GM12878 (cell line): Measurements from ENCODE around the gene BNC2. TPM values are rescaled to one million over a fixed set of nuclear protein-coding genes. Genes with fewer than 3 reads are reported as not detected.

Source experiments
- ATAC-seq: fragments of 200-7000 bp; cut with Tn5 transposase; 3 replicates; pipeline ENCODE4 v1.9.1; 2020; ENCODE audit warnings: mild to moderate bottlenecking, moderate library complexity
- BruUV-seq: library from RNA; stranded (reverse); fragments of 400-500 nt; replicated peaks from 2 replicates; lab custom pipeline; 2021; lab: Mats Ljungman, UMichigan
- CTCF ChIA-PET: fragments of 300-600 bp; sonication (Branson Sonifier 250); formaldehyde crosslinking; extraction: SDS; loops from one replicate; lab custom pipeline; 2021; ENCODE audit warnings: inconsistent platforms; lab: Yijun Ruan, JAX
- POLR2A ChIA-PET: fragments of 350-600 bp; formaldehyde crosslinking; extraction: SDS; loops from one replicate; lab custom pipeline; 2021; ENCODE audit warnings: inconsistent platforms; lab: Charles Lee
- RAD21 ChIA-PET: fragments of 300-600 bp; sonication (Branson Sonifier 250); formaldehyde crosslinking; loops from one replicate; lab custom pipeline; 2023; ENCODE audit warnings: antibody characterized with exemption; ENCODE audit not compliant: unreplicated experiment; lab: Charles Lee
- SMC1A ChIA-PET: fragments of 300-600 bp; sonication (Branson Sonifier 250); formaldehyde crosslinking; loops from one replicate; lab custom pipeline; 2023; ENCODE audit not compliant: unreplicated experiment, uncharacterized antibody; lab: Charles Lee
- DNase-seq: peaks from one replicate; pipeline ENCODE4 v3.0.0-alpha.2; 2011; ENCODE audit warnings: low read depth, low spot score
- FAIRE-seq: peaks from 3 replicates; lab custom pipeline; 2011; peaks lifted over from hg19 to GRCh38; lab: Jason Lieb, UNC
- H2AFZ ChIP-seq: 2 replicates; pipeline ENCODE4 v1.6.0; 2011; ENCODE audit warnings: low read depth, low read length, control low read depth; ENCODE audit not compliant: control insufficient read depth
- H3K27ac ChIP-seq: 2 replicates; pipeline ENCODE4 v1.5.1; 2011; ENCODE audit warnings: control low read depth; ENCODE audit not compliant: control insufficient read depth, insufficient read depth
- H3K27me3 ChIP-seq, 2 experiments: replicated peaks in 1 of 2; 2 replicates each; pipeline versions ENCODE4 v1.6.0 to v1.6.1; 2011; ENCODE audit warnings: low read length in 1 of 2; ENCODE audit not compliant: control insufficient read depth in 2 of 2, insufficient read depth in 2 of 2
- H3K36me3 ChIP-seq, 2 experiments: 2 replicates each; pipeline ENCODE4 v1.5.1; 2011; ENCODE audit warnings: low read length in 1 of 2; ENCODE audit not compliant: control insufficient read depth in 2 of 2, insufficient read depth in 2 of 2
- H3K4me1 ChIP-seq: 2 replicates; pipeline ENCODE4 v1.6.1; 2011; ENCODE audit warnings: mild to moderate bottlenecking, low read length, moderate library complexity, mixed read lengths; ENCODE audit not compliant: control insufficient read depth, insufficient read depth
- H3K4me2 ChIP-seq: 2 replicates; pipeline ENCODE4 v1.6.0; 2011; ENCODE audit warnings: control low read depth; ENCODE audit not compliant: control insufficient read depth, insufficient read depth
- H3K4me3 ChIP-seq: fragments of 200-600 bp; sonication (generic); 2 replicates; pipeline ENCODE4 v1.5.1; 2016
- H3K79me2 ChIP-seq: 2 replicates; pipeline ENCODE4 v1.6.0; 2011; ENCODE audit warnings: low read length; ENCODE audit not compliant: control insufficient read depth, insufficient read depth
- H3K9ac ChIP-seq: 2 replicates; pipeline ENCODE4 v1.8.0; 2011; ENCODE audit warnings: low read length, control low read depth, mixed read lengths; ENCODE audit not compliant: control insufficient read depth, insufficient read depth
- H3K9me3 ChIP-seq: replicated peaks from 3 replicates; pipeline ENCODE4 v1.5.1; 2011; ENCODE audit warnings: mild to moderate bottlenecking, low read length; ENCODE audit not compliant: control insufficient read depth, insufficient read depth
- H4K20me1 ChIP-seq: 2 replicates; pipeline ENCODE4 v1.6.0; 2011; ENCODE audit not compliant: control insufficient read depth, insufficient read depth
- CBX3 ChIP-seq: fragments of 200-600 bp; sonication (generic); IDR thresholded peaks from 2 replicates; pipeline ENCODE4 v1.6.1; 2016; ENCODE audit warnings: low read depth, borderline replicate concordance
- IRF3 ChIP-seq: fragments of 450-650 bp; IDR thresholded peaks from 2 replicates; pipeline ENCODE4 v1.6.1; 2014; ENCODE audit warnings: mild to moderate bottlenecking
- MLLT1 ChIP-seq: fragments of 450-650 bp; IDR thresholded peaks from 2 replicates; pipeline ENCODE4 v1.6.1; 2016; ENCODE audit warnings: mild to moderate bottlenecking
- SIN3A ChIP-seq: IDR thresholded peaks from 2 replicates; pipeline ENCODE4 v1.6.1; 2012; ENCODE audit warnings: low read depth, low read length, improper control_type of control experiment
- SREBF1 ChIP-seq: IDR thresholded peaks from 2 replicates; pipeline ENCODE4 v1.6.1; 2012; ENCODE audit warnings: mild to moderate bottlenecking, low read length
- TCF3 ChIP-seq: IDR thresholded peaks from 2 replicates; pipeline ENCODE4 v1.6.1; 2012; ENCODE audit warnings: low read depth, mild to moderate bottlenecking, low read length, borderline replicate concordance; ENCODE audit not compliant: insufficient read depth
- ZNF687 ChIP-seq: fragments of 450-650 bp; IDR thresholded peaks from 2 replicates; pipeline ENCODE4 v1.6.1; 2017; ENCODE audit warnings: mild to moderate bottlenecking, moderate library complexity
- ZZZ3 ChIP-seq: IDR thresholded peaks from 2 replicates; pipeline ENCODE4 v1.6.1; 2011; ENCODE audit warnings: low read depth; ENCODE audit not compliant: control insufficient read depth, insufficient read length
- WGBS: methylation state at CpG from one replicate; pipeline ENCODE4 v1.1.6; 2016; ENCODE audit warnings: low lambda C conversion rate; ENCODE audit not compliant: insufficient replicate concordance, insufficient coverage; ENCODE audit errors: missing lambda C conversion rate; 5-methylcytosine and 5-hydroxymethylcytosine counted together
- in situ Hi-C: fragments of 300-500 bp; cut with MboI; formaldehyde crosslinking; loops from 9 replicates; pipeline ENCODE4 v1.14.3; 2018; ENCODE audit warnings: mixed read lengths
- intact Hi-C: fragments of 100-400 bp; cut with micrococcal nuclease; formaldehyde crosslinking; loops from one replicate; pipeline ENCODE4 v1.14.2; 2022; ENCODE audit not compliant: unreplicated experiment
- polyA plus RNA-seq, 11 experiments: library from polyadenylated mRNA; depleted of rRNA in 4 of 11; unstranded in 6 of 11; stranded (reverse) in 5 of 11; fragments of >200 nt; fragmentation: Nextera tagmentation in 4 of 11; fragmentation: Illumina TruSeq in 1 of 11; extraction: Ambion mirVana in 4 of 11; extraction: Trizol in 1 of 11; gene quantifications; 1 replicate in 1 of 11; 2 replicates in 10 of 11; pipeline versions ENCODE4 v1.2.1 to v1.2.3, GENCODE V29; 2011 to 2016; ENCODE audit warnings: inconsistent platforms in 2 of 11, missing spikeins in 2 of 11, low read depth in 1 of 11
- total RNA-seq, 4 experiments: library from RNA; depleted of rRNA in 3 of 4; stranded (reverse); fragments of >200 nt in 3 of 4; fragmentation: Illumina TruSeq in 1 of 4; extraction: Trizol in 1 of 4; gene quantifications; 2 replicates each; pipeline versions ENCODE4 v1.2.1 to v1.2.3, GENCODE V29; 2013 to 2021
- TF ChIP-seq, protein P1 (sequence below): fragments of 450-650 bp; IDR thresholded peaks from 2 replicates; pipeline ENCODE4 v1.6.1; 2017; ENCODE audit warnings: mild to moderate bottlenecking, moderate library complexity

Gene BNC2
- total and polyA plus RNA-seq, 10 of the 15 experiments (the other 5 are each of a cell fraction or from before 2014, with no cell fraction given), result 0.05 to 14.5 (median 0.26) TPM

- ATAC-seq (peak; percentile 12), DNase-seq (no peak), FAIRE-seq (no peak)
- Histone ChIP-seq H2AFZ (no peak overlapping the region), H3K79me2 (no peaks in the 10 kb centered on the region), H3K27me3 (no peaks in the 10 kb centered on the region), H3K9ac (no peak overlapping the region), H3K4me2 (no peak overlapping the region), H3K27ac (no peak overlapping the region), H3K4me1 (no peaks in the 10 kb centered on the region), H4K20me1 (no peaks in the 10 kb centered on the region), H3K9me3 (no peaks in the 10 kb centered on the region), H3K4me3 (no peak overlapping the region), H3K36me3 (no peaks in the 10 kb centered on the region)
- ChIA-PET CTCF (interaction anchor here (1.0 to 2.2 kb wide), 12 partner anchors 8 to 61 kb away, joined by 3 to 8 read pairs (median 3); no protein-coding TSS in a partner anchor), SMC1A (interaction anchor here (0.7 to 3.0 kb wide), 36 partner anchors 8 to 277 kb away, joined by 3 to 16 read pairs (median 4); no protein-coding TSS in a partner anchor), RAD21 (interaction anchor here (0.6 to 2.9 kb wide), 20 partner anchors 9 to 1127 kb away, joined by 3 to 19 read pairs (median 4); no protein-coding TSS in a partner anchor), POLR2A (interaction anchor here (0.9 to 1.9 kb wide), 6 partner anchors 9 to 38 kb away, joined by 3 to 7 read pairs (median 4); no protein-coding TSS in a partner anchor)
- 8% methylated on average over 5 of the region's 5 CpGs for WGBS
- in situ Hi-C loops, result no loop called here
- no TSS peak for BruUV-seq
- no peak for TF ChIP-seq SIN3A
- TF ChIP-seq CBX3, result no peak
- no peak for TF ChIP-seq MLLT1
- TF ChIP-seq IRF3, result no peak
- TF ChIP-seq ZNF687, result no peak
- TF ChIP-seq TCF3, result no peak
- TF ChIP-seq, protein P1, sequence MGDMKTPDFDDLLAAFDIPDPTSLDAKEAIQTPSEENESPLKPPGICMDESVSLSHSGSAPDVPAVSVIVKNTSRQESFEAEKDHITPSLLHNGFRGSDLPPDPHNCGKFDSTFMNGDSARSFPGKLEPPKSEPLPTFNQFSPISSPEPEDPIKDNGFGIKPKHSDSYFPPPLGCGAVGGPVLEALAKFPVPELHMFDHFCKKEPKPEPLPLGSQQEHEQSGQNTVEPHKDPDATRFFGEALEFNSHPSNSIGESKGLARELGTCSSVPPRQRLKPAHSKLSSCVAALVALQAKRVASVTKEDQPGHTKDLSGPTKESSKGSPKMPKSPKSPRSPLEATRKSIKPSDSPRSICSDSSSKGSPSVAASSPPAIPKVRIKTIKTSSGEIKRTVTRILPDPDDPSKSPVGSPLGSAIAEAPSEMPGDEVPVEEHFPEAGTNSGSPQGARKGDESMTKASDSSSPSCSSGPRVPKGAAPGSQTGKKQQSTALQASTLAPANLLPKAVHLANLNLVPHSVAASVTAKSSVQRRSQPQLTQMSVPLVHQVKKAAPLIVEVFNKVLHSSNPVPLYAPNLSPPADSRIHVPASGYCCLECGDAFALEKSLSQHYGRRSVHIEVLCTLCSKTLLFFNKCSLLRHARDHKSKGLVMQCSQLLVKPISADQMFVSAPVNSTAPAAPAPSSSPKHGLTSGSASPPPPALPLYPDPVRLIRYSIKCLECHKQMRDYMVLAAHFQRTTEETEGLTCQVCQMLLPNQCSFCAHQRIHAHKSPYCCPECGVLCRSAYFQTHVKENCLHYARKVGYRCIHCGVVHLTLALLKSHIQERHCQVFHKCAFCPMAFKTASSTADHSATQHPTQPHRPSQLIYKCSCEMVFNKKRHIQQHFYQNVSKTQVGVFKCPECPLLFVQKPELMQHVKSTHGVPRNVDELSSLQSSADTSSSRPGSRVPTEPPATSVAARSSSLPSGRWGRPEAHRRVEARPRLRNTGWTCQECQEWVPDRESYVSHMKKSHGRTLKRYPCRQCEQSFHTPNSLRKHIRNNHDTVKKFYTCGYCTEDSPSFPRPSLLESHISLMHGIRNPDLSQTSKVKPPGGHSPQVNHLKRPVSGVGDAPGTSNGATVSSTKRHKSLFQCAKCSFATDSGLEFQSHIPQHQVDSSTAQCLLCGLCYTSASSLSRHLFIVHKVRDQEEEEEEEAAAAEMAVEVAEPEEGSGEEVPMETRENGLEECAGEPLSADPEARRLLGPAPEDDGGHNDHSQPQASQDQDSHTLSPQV, result no peak
- TF ChIP-seq SREBF1, result no peak
- no peak for TF ChIP-seq ZZZ3
- intact Hi-C loops, result no loop called here
Observed at GRCh38 chr9:16484180-16484579, 386.3 kb downstream of the BNC2 start.
